HG03460 (cell line): Measurements from ENCODE around the gene HIVEP3.

Experiments used
- ATAC-seq: cut with Tn5 transposase; IDR thresholded peaks from one replicate; pipeline ENCODE4 v1.9.1; 2021; ENCODE audit not compliant: unreplicated experiment

The HIVEP3 gene

DNA sequence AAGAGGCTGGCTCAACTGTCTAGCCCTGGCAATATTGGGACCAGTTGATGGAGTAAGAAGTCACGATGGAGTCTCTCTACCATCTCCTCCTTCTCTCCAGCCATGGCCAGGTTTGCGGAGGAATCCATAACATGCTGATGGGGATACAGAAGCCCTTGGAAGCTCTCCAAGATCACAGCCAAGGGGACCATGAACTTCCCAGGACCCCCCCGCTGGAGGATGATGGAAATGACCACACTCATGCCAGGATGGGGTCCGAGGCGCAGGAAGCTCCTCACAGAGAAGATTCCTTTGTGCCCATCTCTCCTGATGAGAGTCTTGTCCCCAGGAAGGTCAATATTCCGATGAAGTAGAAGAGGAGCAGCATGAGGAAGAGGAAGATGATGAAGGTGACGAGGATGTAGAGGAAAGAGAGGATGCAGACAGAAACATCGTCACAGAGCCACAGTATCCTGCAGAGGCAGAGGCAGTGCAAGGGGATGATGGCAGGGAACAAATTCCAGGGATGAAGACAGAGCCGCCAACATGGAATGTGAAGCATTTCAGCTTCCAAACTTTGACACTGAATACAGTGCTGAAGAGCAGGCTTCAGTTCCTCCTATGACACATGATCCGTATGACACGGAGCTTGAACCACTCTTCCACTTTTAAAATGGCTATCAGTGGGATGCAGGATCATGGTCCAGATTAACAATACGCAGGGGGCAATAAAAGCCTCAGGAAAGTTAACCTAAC, 376.4 kb downstream of the HIVEP3 start:
- no peak for ATAC-seq

DNA sequence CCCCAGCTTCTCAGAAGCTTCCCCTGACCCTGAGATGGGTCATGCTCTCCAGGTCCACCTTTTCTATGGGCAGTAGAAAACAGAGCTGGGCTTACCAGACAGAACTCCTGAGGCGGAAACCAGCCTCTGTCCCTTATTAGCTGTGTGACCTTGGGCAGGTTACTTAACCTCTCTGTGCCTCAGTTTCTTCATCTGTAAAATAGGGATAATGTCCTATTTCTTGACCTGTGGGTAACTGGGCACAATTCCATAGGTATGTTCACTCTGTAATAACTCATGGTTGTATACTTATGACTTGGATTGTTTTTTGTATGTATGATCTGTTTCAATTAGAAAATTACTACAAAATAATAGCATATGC, 377.1 kb downstream of the HIVEP3 start:
- ATAC-seq: no peak

DNA sequence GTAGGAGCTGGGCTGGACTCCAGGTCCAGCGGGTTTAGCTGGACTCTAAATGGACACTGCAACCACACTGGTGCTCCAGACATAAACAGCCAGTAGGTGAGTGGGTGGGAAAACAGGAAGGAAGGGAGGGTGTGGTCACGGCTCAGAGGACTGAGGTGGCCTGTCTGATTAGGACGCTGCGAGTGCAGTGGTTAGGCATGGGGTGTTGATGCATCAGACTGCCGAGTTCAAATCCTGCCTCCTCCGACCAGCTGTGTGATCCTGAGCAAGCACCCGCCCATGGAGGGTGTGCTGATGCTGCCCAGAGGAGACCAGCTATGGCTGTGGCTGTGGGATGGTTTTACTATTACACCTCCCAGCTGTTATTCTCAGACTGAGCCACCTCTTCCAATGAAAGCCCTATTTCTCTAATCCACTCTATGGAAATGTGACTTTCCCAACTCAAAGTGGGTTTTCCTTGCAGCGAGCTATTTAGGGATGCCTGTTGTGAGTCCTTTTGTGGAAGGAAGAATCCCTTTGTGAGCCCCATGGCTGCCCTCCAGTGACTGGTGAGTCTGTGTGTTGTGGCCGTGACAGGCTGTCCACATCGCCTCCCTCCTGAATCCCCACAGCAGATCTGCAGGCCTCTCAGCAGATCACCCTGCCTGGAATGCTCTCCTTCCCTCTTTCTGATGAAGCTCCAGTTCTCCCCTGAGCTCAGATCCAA, 377.7 kb downstream of the HIVEP3 start:
- no peak for ATAC-seq

DNA sequence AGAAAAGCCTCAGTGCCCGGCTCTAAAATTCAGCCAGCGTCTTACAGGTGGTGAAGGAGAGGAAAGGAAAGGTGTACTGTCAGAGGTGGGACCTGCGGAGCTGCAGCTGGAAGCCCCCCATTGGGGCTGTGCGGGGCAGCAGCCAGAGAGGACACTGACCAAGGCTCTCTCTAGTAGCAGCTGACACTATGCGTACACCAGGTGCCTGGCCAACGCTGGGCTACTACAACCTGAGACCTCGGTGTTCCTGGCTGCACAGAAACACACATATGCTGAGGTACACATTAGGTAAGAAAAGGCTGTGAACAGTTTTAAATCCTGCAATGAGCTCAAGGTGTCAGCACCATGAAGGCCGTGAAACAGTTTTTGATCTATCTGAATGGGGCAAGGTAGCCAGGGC, 378.7 kb downstream of the HIVEP3 start:
- ATAC-seq: no peak

DNA sequence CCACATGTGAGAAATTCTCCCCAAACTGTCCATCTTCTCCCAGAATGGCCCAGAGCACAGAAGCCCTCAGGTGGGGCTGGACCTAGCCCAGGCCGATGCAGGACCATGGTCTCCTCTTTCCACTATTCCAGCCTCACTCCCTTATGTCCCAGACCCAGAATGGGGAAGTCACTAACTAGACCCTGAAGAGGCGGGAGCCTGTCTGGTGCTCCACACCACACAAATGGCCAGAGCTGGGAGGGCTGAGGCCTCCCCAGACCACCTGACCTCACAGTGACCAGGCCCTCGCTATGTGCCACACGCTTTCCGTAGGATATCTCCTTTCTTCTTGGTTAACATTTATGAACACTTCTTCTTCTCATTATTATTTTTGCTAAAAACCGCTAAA, 379.3 kb downstream of the HIVEP3 start:
- no peak for ATAC-seq

DNA sequence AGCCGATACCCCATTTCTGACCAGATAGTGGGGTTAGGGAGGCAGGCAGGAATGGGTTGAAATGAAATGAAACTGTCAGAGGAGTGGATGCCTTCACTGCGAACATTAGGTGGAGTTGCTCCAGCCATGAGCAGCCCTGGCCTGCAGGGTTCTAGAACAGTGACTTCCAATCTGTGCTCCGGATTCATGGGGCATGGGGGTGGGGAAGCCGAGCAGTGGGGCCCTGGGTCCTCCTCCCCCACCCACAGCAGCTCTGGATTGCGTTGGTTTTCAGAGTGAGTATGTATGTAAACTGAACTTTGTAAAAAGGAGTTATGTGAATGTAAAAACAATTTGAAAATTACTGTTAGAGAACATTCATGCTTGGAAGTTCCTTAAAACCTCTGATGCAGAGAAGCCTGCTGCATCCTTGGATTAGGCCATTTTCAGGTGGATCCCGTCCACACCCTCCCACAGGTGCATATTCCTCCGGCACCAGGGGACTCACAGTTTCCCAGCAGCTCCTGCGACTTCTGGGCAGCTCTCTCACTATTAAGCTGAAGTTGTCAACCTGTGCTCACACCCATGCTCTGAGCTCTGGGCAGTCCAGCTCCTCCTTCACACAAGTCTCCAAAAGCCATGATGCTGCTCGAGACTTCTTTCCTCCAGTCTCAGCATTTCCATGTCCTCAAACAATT, 379.8 kb downstream of the HIVEP3 start:
- ATAC-seq: no peak

DNA sequence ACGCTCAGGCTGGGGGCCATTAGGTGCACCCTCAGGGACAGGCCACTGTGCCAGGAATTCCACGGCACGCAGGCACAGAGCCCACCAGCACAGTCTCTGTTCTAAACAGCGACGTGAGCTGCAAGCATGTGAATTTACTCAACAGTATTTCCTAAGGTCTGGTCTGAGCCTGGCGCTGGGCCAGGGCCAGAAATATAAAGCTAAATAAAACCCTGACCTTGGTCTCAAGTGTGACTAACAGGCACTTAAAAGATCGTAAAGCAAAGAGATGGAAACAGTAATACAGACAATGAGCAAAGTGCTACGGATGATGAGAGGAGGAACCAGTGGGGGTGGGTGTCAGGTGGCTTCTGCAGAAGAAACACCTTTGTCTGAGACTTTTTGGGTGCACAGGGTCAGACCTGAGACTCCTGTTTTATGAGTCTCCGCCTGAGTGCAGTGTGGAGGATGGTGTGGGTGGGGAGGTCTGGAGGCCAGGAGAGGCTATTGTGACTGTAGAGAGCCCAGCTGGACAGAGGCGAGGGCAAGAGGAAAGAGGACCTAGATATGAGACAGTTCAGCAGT, 380.9 kb downstream of the HIVEP3 start:
- ATAC-seq: no peak

DNA sequence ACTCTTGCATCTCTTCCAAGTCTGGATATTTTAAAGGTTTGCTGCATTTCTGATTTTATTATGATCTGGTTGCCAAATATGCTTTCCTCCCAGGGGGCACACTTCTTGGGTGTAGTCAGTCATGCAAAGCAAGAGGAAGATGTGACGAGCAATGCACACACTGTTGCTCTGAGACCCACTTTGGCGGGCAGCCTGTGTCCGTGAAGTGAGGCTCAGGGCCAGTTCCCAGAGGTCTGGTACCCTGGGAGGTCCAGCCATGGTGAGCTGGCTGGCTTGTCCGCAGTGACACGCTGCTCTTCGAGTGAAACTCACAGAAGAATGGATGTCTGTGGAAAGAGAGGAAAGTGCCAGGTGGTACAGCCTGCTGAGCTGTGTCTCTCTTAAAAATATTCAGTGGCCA, 381.5 kb downstream of the HIVEP3 start:
- no peak for ATAC-seq

DNA sequence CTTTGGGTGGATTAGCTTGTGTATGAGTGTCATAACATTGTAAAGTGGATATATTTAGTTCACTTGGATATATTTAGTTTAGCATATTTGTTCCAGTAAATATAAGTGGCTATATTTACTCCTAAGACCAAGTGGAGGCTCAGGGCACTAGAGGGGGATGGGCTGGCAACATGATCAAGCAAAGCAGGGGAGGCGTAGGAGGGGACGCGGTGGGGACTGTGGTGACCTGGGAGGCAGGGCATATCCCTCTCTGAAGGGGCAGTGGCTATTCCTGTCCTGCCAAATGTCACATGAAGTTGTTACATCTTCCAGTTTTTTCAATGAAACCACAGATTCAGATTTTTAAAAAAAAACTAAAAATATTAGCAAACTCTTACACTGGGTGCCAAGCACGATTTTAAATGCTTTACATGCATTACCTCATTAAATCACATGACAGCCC, 382.3 kb downstream of the HIVEP3 start:
- ATAC-seq: no peak

DNA sequence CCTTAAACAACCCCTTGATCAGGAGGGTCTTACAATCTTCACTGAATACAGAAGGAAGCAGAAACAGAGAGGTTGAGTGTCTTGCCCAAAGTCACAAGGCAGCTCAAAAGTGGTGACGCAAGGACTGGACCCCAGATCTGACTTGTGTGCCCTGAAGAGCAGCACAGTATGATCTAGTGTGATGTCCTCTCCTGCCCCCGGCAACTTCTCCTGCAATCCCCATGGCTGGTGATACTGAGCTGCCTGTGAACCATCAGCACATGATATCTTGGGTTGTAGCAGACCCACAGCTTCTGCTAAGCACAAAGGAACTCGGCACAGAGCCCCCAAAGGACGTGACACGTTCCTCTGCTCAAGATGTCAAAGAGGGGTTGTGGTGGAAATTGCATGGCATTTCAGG, 383.0 kb downstream of the HIVEP3 start:
- ATAC-seq: no peak

DNA sequence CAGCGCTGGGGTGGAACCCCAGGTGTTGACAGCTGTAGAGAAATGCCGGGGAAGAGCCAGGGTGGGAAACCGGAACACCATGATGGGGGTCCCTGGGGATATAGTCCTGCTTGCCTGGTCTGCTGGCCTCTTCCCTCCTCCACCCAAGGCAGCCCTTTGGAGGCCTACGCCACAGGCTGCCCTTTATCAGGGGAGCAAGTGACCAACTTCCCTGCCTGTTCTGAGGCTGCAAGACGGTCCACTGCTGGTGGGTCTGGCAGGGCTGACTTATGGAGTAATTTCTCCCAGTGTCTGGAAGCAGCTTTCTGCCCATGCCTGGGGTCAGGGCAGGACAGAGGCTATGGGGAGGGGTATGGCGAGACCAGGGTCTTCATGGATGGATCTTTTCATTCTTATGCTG, 383.4 kb downstream of the HIVEP3 start:
- ATAC-seq: no peak

DNA sequence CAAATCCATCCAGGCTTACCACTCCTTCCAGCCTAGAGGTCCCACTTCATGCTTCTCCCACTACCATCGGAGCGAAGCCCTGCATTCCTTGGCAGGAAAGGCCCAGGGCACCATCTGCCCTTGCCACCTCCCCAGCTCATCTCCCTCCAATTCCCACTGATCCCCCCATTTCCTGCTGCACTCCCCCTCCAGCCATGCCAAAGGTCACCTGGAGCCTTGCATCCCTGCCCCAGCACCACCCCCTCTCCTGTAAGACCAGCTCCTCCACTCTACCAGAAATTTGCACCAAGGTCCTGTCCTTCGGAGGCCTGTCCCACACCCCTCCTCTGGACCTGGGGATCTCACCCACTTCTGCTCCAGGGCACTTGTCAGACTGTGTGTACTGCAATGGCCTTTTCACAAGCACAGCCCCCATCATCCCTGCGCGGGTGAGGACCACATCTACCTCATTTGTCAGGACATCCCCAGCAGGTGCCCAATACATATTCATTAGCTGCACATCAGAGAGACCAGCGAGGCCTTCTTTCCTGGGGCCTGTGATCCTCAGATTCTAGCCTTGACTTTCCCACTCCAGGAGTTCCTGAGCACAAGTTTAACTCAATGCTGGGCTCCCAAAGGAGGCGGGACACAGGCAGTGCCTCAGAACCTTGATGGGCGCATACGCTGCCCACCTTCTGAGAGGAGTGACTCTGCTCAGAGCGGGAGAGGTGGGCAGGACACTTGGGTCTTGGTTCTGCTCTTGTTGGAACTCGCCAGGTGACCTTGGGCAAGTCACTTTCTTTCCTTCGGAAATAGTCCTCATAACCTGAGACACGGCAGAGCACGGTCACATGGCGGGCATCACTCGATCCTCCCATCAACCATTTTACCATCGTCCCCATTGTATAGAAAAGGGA, 384.3 kb downstream of the HIVEP3 start:
- ATAC-seq: no peak

DNA sequence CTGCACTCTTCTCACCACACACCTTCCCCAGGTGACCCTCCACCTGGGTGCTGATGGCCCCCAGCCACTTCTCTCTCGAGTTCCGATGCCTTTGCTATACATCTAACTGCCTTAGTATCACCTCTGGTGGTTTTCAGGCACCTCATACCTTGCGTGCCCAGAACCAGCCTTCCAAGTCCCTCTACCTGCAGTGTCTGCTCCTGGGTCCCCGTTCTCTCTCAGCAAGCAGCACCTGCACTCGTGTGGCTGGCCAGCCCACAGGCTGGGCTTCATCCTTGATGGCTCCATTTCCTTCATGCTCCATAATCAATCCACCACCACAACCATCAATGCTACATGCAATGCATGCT, 385.0 kb downstream of the HIVEP3 start:
- ATAC-seq: no peak

DNA sequence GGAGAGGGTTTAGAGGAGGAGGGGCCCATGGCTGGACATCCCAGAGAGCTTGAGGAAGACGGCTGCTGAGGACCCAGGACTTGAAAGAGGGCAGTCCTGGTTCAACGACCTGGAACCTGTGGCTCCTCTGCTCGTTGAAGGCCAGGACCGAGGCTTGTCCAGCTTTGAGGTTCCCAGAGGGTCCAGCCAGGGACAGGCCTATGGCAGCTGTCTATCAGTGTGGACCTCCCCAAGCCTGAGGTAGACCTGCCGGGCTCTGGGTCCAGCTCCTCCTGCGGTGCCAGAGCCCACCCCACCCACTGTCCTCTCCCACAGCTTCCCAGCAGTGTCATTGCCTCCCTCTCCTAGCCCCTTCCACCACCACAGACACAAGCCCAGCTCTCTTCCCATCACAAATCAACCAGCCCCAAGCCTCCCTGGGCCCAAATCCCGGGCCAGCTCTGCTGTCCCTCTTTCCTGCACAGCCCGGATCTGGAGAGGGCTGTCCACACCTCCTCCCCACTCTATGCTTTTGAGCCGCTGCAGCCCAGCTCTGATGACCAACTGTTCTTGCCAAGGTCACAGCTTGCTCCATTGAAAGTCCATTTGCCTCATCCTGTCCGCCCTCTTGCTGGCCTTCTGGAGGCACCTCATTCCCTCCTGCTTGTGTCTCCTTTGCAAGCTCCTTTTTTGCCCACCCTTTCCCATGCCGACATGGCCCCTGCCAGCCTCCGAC, 385.5 kb downstream of the HIVEP3 start:
- ATAC-seq: no peak

DNA sequence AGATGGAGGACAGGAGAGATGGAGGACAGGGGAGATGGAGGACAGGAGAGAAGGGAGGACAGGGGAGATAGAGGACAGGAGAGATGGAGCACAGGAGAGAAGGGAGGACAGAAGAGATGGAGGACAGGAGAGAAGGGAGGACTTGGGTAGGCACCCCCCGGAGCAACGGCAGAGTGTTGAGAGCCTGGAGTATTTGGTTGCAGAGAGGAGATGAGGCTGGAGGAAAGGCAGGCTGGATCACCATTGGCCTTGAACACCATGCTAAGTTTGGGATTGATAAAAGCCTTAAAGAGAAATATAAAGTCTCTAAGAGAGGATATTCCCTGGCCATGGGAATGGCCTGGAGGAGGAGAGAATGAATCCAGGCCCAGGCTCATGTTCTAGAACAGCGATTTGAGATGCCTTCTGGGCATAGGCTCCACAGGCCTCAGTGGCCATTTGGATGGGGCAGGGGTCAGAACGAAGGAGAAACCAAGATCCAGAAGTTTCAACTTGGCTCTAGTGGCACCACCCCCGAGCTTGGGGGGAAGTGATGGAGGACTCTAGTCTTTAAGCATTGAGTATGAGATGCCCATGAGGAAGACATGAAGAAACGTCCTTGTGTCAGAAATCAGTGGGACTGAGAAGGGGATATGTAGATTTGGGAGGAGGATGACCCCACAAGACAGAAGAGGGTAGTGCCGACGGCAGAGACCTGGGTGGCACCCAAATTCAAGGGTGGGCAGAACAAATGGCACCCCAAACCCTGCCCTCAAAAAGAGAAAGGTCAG, 386.3 kb downstream of the HIVEP3 start:
- no peak for ATAC-seq

DNA sequence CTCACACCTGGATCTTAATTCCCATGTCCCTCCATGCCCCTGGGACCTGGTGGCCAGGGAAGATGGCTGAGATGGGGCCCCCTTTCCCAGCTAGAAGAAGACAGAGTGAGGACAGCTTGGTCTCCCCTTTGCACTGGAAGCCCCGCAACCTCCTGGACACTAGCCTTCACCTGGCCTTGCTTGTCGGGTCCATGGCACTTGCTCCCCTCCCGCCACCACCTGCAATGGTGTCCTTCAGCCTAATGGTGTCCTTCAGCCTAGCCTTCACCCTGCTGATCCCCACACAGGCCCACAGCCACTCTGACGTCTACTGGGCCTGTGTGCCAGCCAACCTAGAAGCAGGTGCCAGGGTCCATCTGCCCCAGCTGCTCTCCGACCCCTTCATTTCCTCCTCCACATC, 388.3 kb downstream of the HIVEP3 start:
- no peak for ATAC-seq

DNA sequence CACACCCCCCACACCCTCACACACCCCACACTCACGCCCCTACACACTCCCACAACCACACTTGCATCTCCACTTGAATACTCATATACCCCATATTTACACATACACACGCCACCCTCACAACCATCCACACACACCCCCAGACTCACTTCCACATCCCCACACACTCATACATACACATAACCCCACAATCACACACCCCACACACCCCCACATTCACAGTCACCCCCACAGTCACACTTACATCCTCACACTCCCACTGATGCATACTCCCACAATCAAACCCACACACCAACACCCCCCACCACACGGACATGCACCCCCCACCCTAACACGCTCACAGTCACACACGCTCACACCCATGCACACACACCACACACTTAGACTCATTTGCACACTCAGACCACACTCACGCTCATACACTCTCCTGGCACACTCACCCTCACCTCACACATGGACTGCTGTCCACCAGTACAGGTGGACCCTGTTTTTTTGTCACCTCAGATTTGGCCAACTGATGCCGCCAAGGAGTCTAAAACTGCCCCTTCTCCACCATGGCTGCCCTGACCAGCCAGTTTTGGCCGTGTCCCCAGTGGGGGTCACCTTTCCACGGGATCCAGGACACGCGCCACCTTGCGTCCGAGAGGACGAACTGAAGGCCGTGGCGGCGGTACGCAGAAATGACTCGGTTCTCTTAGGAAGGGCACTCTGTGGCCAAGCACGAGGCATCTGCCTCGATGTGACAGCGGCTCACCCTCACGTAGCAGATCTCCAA, 388.9 kb downstream of the HIVEP3 start:
- no peak for ATAC-seq

DNA sequence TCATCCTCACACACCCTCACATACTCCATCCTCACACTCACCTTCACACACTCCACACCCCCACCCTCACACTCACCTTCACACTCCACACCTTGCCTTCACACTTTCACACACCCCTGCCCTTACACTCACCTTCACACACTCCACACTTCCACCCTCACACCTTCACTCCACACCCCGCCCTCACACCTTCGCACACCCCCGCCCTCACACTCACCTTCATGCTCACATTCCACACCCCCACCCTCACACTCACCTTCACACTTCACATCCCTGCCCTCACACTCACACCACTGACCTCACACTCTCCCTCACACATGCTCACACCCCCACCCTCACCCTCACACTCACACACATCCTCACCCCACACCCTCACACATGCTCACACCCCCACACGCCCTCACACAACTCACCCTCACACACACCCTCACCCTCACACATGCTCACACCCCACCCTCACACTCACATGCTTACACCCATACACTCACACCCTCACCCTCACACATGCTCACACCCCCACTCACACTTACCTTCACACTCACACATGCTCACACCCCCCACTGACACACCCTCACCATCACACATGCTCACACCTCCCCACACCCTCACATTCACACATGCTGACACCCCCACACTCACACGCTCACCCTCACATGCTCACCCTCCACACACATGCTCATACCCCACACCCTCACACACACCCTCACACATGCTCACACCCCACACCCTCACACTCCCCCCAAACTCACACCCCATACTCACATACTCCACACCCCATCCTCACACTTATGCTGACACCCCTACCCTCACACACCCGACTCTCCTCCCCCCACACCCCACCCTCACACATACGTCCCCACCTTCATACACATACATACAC, 389.8 kb downstream of the HIVEP3 start:
- no peak for ATAC-seq
